ENCODE measurements around the gene GBP2. TPM values are rescaled to one million over a fixed set of nuclear protein-coding genes. Genes with fewer than 3 reads are reported as not detected.

The GBP2 gene
- total and polyA plus RNA-seq, 2 of the 4 experiments (the other 2 are of a cell fraction) = 8.2 to 17.7 TPM

- Histone ChIP-seq H3K4me1 (ENCODE audit: control insufficient read depth, insufficient read depth, low read length) (no peaks in the 10 kb centered on the region), H2BK120ac (ENCODE audit: low read depth, low read length) (no peak overlapping the region), H3K9me3 (ENCODE audit: control insufficient read depth, insufficient read depth, low read length) (no peaks in the 10 kb centered on the region), H2AK5ac (ENCODE audit: low read depth, low read length) (no peak overlapping the region), H3K4me3 (ENCODE audit: insufficient read depth, low read depth, low read length) (no peak overlapping the region), H3K9ac (ENCODE audit: low read depth, low read length) (no peak overlapping the region), H4K8ac (ENCODE audit: low read depth in 2 of 2, low read length in 2 of 2) (no peak overlapping the region), H4K91ac (ENCODE audit: insufficient read depth, low read depth, low read length) (no peak overlapping the region), H3K14ac (replicated peaks; ENCODE audit: low read depth, low read length) (no peak overlapping the region), H2BK5ac (ENCODE audit: low read depth, low read length, poor library complexity, severe bottlenecking) (no peak overlapping the region), H3K9me1 (ENCODE audit: insufficient read depth, low read length) (no peaks in the 10 kb centered on the region), H2AFZ (replicated peaks; ENCODE audit: low read length, poor library complexity) (no peak overlapping the region), H2AK9ac (replicated peaks; ENCODE audit: low read depth, low read length, poor library complexity) (no peak overlapping the region), H3K4me2 (ENCODE audit: low read depth, low read length) (no peak overlapping the region), H3K4ac (ENCODE audit: low read depth, low read length) (no peak overlapping the region), H3K18ac (ENCODE audit: low read depth, low read length) (no peak overlapping the region), H3K27ac (ENCODE audit: insufficient read depth, low read length) (no peak overlapping the region), H2BK15ac (ENCODE audit: low read depth, low read length) (no peak overlapping the region), H3K36me3 (ENCODE audit: control insufficient read depth, insufficient read depth, low read length) (no peaks in the 10 kb centered on the region), H3K79me1 (ENCODE audit: low read depth in 1 of 2, low read length in 2 of 2) (no peaks in the 10 kb centered on the region), H4K5ac (ENCODE audit: low read depth, low read length) (no peak overlapping the region), H2BK20ac (ENCODE audit: low read depth, low read length) (no peak overlapping the region), H3K56ac (ENCODE audit: extremely low read depth, insufficient read depth, low read length) (no peak overlapping the region), H3K27me3 (ENCODE audit: control insufficient read depth, insufficient read depth, low read length) (no peaks in the 10 kb centered on the region), H4K20me1 (ENCODE audit: insufficient read depth, low read length) (no peaks in the 10 kb centered on the region), H3K23ac (ENCODE audit: low read depth, low read length) (no peak overlapping the region)
- TF ChIP-seq CEBPB (IDR thresholded peaks at IDR 0.05; ENCODE audit: low read depth, low read length) (no peak), POLR2A (IDR thresholded peaks at IDR 0.05; ENCODE audit: low read depth, low read length) (no peak), RCOR1 (IDR thresholded peaks at IDR 0.05; ENCODE audit: insufficient replicate concordance, low read length) (no peak), MAFK (IDR thresholded peaks at IDR 0.05; ENCODE audit: low read depth, low read length) (peak; percentile 96), RFX5 (IDR thresholded peaks at IDR 0.05; ENCODE audit: low read depth, low read length) (no peak)
- TF ChIP-seq, protein P1, sequence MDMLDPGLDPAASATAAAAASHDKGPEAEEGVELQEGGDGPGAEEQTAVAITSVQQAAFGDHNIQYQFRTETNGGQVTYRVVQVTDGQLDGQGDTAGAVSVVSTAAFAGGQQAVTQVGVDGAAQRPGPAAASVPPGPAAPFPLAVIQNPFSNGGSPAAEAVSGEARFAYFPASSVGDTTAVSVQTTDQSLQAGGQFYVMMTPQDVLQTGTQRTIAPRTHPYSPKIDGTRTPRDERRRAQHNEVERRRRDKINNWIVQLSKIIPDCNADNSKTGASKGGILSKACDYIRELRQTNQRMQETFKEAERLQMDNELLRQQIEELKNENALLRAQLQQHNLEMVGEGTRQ (IDR thresholded peaks at IDR 0.05; ENCODE audit: low read depth, low read length) = no peak
- DNase-seq = no peak
- no peak for ATAC-seq (ENCODE audit: low read depth)
- in situ Hi-C loops (cut with MboI; ENCODE audit: low sequenced_read_pairs) (no loop called here), intact Hi-C loops (cut with micrococcal nuclease) (no loop called here), dilution Hi-C loops (cut with HindIII; ENCODE audit: low sequenced_read_pairs, unreplicated experiment) (no loop called here)
- CTCF ChIA-PET = no interaction called here
- WGBS, 2 experiments (ENCODE audit: extremely low coverage in 2 of 2, insufficient read length in 1 of 2) = no CpG with 5 or more reads among the region's 4 CpGs
- no TSS peak for BruUV-seq (replicated peaks)
- POLR2A ChIA-PET (ENCODE audit: unreplicated experiment) = no interaction called here
Measured at GRCh38 chr1:89170170-89171066, 44.5 kb upstream of the GBP2 start.

Data from IMR-90 (cell line).